Stimulated activated CD4-positive, alpha-beta T cell treated with anti-CD3 and anti-CD28 coated beads, TNF-alpha, amount 100 ng/mL, for 24 hours (primary cell): Measurements from ENCODE around the gene GRIK3.

ENCODE experiments used
- DNase-seq, 3 experiments: peaks; one replicate each; pipeline ENCODE4 v3.0.0-alpha.2; 2020; ENCODE audit warnings: low read depth in 3 of 3

Gene GRIK3

DNA sequence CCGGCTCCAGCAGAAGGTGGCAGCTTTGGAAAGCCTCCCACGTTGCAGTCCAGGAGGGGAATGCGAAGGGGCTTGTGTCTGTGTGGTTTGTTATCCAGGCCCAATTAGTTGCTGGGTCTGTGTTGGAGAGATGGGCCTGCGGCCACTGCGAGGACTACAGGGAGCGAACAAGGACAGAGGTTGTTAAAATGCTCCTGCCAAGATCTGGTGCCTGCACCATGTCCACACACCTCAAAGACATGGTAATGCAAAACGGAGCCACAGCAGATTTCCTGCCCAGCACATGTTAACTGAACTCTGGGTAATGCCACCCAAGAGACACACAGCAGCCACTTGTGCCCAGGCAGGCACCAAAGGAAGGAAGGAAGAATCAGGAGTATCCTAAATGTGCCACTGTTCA, 18.6 kb downstream of the GRIK3 start:
- DNase-seq: no peak

DNA sequence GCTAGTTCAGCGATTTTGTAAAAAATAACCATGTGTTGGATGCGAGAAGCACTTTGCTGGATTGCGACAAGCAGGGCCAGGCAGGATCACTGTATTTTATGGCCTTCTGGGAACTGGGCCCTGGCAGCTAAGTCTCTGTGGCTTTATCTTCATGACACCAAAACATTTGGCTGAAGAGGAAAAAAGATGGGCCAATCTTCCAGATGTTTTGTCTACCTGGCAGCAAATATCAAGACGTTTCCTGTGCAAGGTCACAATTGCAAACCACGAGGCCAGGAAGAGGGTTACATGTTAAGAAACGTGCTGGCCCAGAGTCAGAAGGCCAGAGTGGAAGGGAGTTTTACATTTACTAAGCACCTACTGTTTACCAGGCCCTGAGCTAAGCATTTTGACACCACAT, 22.1 kb downstream of the GRIK3 start:
- DNase-seq: no peak

DNA sequence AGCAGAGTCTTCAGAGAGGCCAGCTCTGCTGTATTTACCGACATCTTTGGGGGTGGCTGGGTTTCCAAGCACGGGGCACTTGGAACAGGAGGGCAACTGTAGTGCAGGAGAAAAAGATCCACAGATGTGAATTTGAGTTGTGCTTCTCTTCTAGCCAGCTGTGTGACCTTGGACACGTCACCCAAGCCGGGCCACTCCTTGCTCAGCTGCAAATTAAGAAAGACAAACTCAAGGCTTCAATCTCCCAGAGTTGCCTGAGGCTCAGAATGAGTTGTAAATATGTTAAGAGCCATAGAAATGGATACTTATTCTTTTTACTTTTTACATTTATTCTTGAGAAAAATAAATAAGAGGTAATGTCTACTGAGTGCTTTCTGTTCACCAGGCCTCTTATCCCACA, 24.3 kb downstream of the GRIK3 start:
- no peak for DNase-seq

DNA sequence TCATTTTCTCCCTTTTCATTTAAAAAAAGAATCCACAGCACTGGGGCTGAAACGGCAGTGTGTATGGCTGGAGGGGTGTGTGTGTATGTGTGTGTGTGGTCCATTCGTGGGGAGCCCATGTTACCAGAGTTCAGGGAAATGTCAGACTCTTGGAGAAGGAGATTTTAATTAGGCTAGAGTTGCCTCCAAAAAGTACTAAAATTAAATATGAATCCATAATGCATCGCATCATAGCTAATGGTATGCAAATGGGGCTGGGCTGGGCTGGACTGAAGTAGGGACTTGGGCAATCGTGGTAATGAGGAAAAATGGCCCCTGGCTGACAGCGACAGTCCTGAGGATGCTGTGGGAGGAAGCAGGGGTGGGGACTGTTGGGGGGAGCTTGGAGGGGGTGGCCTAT, 24.8 kb downstream of the GRIK3 start:
- no peak for DNase-seq

DNA sequence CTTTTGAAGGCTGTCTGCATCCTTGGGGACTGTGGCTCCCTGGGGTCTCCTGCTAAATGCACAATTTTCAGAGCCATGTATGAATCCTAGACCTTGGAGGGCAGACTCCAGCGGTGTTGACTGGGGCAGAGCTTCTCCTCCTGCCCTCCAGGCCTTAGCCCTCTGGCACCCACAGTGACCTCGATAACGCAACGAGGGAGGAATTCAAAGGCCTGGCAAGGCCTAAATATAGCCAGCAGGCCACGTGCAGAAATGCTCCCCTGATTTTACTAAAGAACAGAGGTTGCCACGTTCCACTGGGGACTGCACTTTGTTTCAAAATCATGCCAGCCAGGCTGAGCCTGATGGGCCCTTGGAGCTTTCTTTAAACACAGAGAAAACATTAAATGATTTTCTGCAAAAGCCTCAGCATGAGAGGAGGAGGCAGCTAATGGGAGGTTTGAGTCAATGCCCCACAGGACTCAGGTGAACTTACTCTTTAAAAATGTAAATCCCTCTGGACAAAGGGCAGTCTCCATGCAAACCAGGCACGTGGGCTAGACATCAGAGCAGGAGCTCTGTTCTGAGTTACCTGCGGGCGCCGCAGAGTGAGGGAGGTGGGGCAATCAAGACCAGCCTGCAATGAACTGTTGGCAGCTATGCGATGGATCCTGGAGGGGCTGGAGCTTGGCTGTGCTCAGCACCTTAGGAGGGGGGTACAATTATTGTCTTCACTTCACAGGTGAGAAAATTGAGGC, 28.0 kb downstream of the GRIK3 start:
- no peak for DNase-seq

DNA sequence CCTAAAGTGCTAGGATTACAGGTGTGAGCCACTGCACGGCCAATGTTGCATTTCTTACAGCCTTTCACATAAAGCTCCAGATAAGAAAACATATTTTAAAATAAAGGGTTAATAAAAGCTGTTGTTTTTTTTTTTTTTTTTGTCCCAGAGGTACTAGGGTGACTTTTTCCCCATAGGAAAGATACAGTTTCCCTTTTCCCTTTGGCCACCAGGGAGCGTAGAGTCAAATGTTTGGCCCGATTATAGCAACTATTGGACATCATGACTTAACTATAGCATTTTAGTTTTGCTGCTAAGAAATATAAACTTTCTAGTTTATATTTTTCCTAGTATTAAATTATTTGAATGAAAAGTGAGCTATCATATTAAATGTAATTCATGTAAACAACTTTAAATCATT, 31.4 kb downstream of the GRIK3 start:
- no peak for DNase-seq

DNA sequence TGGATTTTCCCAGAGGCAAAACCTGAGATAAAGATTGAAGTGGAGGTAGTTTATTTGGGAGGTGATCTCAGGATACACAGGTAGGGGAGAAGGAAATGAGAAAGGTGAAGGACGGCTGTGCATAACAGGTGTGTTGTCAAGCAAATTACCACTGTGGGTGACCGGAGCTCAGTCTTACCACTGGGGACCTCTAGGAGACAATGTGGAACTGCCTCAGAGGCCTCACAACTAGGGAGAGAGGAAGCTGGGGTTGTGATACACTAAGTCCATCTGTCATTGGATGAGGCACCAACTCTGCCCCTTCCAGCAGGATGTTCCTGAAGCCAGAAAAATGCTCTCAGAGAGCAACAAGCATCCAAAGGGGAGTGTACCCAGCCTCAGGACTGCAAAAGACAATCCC, 32.6 kb downstream of the GRIK3 start:
- no peak for DNase-seq

DNA sequence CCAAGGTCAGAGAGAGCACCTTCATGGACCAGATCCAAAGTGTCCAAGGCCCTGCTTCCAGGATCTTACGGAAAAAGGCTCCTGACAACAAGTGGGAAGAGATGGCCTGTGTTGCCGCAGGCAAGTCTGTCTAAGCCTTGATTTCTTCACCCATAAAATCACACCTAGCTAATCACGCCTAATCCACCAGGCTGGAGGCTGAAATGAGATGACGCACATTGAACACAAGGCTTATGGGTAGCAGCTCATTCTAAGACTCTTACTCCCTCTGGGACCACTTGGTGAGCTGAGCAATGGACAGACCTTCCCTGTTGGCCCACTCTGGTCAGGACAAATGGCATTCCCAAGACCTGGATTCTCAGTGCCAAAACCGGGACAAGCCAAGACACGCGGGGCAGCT, 38.2 kb downstream of the GRIK3 start:
- DNase-seq: no peak

DNA sequence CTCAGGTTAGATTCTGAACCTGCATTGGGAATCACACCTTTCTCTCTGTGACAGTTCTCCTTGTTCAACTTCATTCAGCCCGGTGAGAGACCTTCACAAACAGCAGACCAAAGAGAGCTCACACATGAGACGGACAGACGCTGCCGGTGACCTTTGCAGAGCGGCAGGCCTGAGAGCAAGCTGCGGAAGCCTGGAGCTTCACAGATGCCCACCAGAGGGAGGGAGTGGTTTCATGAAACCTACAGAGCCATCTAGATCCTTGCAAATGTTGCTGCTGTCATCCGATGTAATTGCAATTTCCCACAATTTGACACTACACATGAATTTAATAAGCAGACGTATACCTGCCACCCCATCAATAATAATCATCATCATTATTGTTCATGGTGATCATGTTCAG, 39.4 kb downstream of the GRIK3 start:
- no peak for DNase-seq

DNA sequence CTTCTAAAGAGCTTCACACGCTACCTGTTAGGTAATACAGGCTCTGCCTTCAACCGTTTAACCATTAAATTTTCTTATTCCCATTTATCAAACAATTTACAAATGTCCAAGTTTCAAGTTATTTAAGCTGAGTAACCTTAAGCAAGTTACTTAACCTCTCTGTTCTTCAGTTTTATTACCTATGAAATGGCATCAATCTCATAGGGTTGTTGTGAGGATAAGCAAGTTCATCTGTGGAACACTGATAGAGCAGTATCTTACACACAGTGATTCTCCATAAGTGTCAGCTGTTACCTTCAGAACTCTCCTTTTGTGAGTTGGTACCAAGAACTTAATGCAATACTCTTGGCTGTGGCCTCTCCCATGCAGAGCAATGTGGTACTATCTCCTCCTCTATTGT, 40.0 kb downstream of the GRIK3 start:
- DNase-seq: no peak

DNA sequence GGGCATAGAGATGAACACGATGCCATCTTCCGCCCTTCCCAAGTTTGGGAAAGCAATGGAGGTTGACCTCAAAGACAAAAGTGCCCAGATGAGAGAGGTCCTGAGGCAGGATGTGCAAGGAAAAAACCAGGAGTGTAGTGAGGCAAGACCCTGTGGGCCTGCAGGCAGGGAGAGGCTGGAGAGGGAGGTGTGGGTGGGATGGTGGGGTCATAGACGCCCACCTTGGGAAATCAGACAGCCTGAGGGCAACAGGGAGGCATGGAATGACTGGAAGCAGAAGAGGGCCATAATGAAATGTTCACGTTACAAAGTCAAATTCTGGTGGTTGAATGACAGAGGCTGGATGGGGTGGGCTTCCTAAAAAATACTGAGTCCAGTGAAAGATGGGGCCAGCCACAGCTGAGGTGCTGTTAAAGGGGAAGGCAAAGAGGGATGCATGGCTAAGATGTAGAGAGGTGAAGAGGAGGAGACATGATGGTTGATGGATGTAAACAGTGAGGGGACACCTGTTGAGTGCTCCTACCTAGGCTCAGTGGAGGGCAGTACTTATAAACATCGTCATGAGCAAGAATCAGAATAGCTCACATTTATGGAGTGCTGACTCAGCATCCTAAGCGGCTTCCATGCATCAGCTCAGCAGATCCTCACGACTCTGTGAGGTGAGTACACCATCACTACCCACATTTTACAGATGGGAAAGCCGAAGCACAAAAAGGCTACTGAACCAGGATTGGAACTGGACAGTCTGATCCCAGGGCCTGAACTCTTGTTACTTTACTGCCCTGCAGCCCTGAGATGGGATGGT, 42.0 kb downstream of the GRIK3 start:
- no peak for DNase-seq

DNA sequence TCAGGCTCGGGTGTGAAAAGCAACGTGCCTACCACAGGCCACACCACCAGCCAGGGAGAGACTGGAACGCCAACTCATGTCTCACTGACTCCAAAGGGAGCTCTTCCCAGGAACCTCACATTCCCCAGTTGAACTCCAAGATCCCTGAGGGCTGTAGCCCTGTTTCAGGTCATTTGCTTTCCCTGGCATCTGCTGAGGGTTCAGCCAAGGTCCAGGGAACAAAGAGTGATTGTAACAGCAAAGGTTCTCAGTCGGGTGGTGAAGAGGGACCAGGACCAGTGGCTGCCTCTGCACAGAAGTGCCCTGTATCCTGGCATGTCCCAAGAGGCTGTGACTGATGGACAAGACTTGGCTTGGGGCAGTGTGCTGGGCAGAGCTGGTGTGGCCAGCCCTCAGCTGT, 42.8 kb downstream of the GRIK3 start:
- DNase-seq: no peak

DNA sequence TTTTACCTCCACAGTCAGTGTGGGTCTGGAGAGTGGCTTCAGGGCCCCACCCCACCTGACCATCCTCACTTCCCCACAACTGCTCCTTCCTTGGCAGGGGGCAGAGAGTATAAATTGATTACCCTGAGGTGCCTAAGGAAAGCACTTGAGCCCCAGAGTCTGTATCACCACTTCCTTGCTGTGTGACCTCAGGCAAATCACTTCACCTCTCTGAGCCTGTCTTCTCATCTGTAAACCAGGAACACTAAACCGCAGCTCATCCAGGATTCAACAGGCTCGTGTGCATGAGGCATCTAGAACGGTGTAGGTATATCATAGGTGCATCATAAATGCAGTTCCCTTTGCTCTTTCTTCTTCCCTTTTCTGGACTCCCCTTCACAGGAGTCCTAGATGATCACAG, 43.4 kb downstream of the GRIK3 start:
- no peak for DNase-seq

DNA sequence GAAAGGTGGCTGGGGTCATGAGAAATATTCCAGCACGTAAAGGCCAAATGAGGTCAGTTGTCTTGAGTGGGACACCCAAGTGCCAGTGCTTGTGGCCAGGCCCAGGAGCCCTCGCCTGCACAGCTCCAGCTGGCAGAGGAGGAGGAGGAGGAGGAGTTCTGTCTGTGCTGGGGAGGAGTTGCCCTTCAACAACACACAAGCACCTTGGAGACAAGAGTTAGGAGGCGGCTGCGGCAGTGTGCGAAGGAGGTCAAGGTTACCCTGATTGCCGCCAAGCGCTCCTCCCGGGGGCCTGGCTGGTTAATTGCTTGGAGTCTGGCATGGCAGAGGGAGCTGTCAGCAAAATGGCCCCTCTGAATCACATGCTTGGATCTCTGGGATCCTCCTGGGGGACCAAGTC, 45.1 kb downstream of the GRIK3 start:
- no peak for DNase-seq

DNA sequence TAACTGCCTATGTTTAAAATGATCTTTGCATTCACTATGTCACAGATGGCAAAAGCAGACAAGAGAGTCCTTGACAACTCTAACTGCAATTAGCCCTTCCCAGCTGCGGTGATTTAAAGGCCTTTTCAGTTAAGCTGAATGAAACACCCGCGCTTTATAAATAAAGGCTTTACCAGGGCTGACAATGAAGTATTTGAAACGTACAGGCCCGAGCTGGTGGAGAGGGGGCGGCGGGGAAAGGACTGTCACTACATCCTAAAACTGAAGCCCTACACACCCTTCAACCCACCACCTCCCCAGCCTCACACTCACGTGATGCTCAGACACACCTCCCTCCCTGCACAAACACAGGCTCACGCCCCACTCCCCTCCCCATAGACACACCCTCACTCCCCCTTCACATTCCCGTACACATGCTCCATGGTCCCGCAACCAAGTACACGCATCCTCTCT, 45.5 kb downstream of the GRIK3 start:
- DNase-seq: no peak

DNA sequence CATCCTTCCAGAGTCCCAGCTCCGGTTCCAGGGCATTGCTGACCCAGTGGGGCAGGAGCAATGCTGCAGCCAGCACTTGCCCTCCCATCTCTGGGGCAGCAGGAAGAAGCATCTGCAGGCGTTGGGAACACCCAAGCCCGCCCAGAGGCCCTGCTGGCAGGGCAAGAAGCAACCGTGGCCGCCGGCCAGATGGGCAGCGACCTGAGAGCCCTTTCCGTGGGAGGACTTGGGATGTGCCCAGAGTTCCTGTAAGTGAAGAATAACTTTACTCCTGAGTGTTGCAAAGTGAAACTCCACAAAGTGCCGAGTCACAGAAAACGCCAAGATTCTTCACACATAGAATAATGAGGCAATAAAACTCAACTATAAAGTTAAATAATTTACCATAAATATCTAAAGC, 46.0 kb downstream of the GRIK3 start:
- no peak for DNase-seq

DNA sequence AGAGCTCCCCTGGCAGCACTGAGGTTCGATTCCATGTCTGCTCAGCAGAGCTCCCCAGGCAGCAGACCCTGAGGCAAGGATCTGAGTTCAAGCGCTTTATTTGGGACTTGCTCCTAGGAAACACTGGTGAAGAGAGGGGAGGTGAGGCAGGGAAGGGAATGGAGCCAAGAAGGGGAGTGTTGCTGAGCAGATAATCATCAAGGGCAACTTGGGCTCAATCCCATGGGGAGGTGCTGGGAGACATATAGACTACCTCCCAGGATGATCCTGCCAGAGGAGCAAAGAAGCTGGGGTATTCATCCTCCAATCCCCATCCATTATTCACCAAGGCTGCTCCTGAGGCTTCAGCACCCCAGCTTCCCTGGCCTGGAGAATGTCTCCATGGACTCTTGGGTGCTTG, 47.0 kb downstream of the GRIK3 start:
- DNase-seq: no peak

DNA sequence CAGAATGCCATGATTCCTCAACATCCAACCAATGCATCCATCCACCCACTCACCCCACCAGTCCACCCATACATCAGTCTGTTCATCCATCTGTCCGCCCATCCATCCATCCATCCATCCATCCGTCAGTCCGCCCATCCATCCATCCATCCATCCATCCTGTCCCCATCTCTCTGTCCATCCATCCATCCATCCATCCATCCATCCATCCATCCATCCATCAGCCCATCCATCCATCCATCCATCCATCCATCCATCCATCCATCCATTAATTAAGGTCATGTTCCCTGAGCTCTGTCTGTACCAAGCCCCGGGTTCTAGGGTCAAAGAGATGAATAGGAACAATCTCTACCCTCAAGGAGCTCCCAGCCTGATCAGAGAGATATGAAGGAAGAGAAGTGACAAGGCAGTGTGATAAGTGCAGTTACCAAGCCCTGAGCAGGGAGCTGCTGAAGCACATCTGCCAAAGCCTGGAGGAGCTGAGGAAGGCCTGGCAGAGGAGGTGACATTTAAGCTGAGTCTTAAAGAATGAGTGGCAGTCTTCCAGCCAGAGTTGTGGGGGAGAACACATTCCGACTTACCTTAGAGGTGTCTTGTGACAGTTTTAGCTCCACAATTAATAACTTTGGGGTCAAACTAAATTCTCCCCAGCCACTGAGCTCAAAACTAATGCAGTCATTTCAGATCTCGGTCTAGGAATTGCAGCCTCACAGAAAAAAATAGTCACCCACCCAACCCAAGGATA, 47.9 kb downstream of the GRIK3 start:
- DNase-seq: no peak

DNA sequence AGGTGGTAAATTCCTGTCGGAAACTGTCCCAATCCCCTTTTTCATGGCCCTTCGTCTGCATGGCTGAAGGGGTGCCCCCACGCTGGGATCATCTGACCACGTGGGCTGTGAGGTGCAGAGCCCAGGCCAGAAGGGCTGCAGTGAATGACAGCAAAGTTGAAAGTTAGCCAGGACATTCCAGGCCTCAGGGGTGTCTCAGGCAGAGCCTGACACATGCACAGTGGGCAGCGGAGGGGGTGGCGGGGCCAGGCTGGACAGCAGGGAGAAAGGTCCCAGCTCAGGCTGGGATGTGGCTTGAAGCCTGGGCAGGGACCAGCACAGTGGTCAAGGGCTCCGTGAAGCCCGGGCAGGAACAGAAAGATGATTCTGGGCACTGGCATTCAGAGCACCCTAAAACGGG, 49.6 kb downstream of the GRIK3 start:
- DNase-seq: no peak

DNA sequence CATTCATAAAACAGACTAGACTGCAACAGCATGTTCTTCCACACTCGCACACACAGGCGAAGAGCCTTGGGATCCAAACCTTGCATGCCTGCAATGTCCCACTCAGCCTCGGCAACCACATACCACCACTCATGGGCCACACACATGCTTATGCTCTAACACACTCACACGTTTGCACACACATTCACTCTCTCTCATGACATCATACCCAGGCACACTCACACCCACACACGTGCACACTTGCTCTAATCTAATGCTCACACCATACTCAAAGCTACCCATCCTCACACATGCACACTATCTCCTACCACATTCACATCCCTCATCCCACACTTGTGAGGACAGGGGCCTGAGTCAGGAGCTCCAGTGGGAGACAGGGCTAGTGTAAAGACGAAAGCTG, 50.3 kb downstream of the GRIK3 start:
- no peak for DNase-seq

DNA sequence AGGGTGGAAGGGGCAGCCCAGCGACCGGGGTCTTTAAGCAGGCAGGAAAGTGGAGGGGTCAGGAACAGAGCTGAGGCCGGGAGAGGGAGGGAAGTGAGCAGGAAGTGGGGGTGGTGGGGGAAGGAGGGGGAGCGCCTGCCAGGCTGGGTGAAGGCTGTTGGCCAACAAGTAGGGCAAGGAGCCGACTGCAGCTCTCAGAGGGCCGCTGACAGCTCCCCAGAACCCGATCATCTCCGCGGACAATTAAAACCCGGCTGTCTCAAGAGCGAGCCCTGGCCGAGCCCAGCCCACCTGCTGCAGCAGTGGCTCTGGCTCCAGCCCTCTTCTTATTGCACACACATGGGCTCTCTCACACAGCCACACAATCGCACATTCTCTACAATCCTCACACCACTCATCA, 51.6 kb downstream of the GRIK3 start:
- no peak for DNase-seq

DNA sequence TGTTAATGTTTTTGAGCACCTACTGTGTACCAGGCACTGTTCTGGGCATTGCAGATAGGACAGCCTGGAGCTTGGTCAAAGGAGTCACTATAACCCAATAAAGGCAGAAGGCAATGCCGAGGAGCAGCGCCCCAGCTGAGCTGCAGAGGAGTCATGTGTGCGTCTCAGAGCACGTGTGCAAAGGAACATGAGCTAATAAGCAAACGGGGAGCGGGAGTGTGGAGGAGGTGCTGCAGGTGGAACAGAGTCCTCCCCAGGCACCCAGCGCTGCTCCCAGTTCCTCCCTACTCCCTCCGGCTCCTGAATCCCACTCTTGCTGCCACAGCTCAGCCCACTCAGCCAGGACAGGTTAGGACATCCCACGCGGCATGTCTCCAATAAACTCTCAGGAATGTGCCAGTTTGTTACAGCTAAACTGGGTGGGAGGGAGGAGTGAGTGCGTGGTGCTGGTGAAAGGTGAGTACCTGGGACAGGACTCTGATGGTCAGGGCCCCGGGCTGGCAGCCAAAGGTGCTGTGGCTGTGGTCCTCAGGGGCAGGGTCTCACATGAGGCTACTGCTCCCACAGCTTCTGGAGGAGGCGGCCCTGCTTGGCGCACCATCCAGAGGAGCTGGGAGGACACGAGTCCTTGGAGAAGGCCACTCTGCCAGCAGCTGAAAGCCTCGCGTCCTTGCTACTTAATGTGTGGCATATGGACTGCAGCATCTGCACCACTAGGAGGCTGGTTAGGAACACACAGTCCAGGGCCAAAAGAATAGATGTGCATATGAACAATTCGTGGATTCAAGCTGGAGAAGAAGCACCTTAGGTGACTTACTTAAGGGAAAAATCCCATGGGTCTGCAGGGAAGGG, 52.3 kb downstream of the GRIK3 start:
- no peak for DNase-seq
